ENCODE measurements around the gene STOML3.

GRCh38 chr13:39039041-39039440 is 48.4 kb upstream of the STOML3 start:
- TF ChIP-seq USF1 (IDR thresholded peaks at IDR 0.05) (no peak), CEBPB (IDR thresholded peaks at IDR 0.05) (no peak), TEAD4 (IDR thresholded peaks at IDR 0.05) (no peak), ZBTB7A (IDR thresholded peaks at IDR 0.05; ENCODE audit: low read depth) (no peak), TAF1 (IDR thresholded peaks at IDR 0.05; ENCODE audit: low read depth) (no peak)
